ENCODE measurements around the gene RPS6KA3.

DNA sequence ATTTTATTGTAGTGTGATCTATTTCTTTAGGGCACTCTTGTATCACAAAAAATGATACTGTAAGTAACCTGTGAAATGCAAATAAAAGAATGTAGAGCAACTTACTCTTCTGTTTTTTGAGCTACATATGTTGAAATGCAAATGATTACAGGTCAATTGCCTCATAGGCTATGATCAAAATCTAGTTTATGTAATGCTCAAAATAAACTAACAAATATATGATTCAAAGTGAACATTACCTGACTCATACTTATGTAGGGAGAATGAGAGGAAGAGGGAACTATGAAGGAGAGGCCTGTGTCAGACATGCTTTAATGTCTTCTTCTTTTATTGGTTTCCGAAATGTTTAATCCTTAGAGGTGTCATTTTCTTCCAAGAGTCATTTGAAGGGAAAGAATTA, 5.0 kb upstream of the RPS6KA3 start:
- TF ChIP-seq YY1 (IDR thresholded peaks at IDR 0.05; ENCODE audit: extremely low read depth, insufficient replicate concordance, low read depth, low read length), result no peak
- no peak for TF ChIP-seq EZH2 (IDR thresholded peaks at IDR 0.05)
- TF ChIP-seq, protein P1, sequence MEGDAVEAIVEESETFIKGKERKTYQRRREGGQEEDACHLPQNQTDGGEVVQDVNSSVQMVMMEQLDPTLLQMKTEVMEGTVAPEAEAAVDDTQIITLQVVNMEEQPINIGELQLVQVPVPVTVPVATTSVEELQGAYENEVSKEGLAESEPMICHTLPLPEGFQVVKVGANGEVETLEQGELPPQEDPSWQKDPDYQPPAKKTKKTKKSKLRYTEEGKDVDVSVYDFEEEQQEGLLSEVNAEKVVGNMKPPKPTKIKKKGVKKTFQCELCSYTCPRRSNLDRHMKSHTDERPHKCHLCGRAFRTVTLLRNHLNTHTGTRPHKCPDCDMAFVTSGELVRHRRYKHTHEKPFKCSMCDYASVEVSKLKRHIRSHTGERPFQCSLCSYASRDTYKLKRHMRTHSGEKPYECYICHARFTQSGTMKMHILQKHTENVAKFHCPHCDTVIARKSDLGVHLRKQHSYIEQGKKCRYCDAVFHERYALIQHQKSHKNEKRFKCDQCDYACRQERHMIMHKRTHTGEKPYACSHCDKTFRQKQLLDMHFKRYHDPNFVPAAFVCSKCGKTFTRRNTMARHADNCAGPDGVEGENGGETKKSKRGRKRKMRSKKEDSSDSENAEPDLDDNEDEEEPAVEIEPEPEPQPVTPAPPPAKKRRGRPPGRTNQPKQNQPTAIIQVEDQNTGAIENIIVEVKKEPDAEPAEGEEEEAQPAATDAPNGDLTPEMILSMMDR (IDR thresholded peaks at IDR 0.05 in 2 of 3, conservative IDR thresholded peaks at IDR 0.05 in 1 of 3; ENCODE audit: borderline replicate concordance in 1 of 3, insufficient read depth in 1 of 3, low read depth in 2 of 3, low read length in 2 of 3), result no peak

Data from HCT116 (cell line).